AG09319 (cell line): ENCODE data around the gene CD3G.

Source experiments
- DNase-seq: peaks from one replicate; pipeline ENCODE4 v3.0.0-alpha.2; 2010; ENCODE audit warnings: low read depth; ENCODE audit errors: extremely low read depth
- CTCF ChIP-seq: IDR thresholded peaks from 2 replicates; pipeline ENCODE4 v1.5.1; 2011; ENCODE audit warnings: low read depth, mild to moderate bottlenecking, inconsistent platforms, low read length, moderate library complexity

CD3G gene

GRCh38 chr11:118328745-118329144, 15.4 kb upstream of the CD3G start:
- DNase-seq = no peak
- TF ChIP-seq CTCF = no peak

GRCh38 chr11:118334745-118335144, 9.4 kb upstream of the CD3G start:
- no peak for DNase-seq
- TF ChIP-seq CTCF = no peak

GRCh38 chr11:118338637-118339061, 5.5 kb upstream of the CD3G start:
- no peak for DNase-seq

DNA sequence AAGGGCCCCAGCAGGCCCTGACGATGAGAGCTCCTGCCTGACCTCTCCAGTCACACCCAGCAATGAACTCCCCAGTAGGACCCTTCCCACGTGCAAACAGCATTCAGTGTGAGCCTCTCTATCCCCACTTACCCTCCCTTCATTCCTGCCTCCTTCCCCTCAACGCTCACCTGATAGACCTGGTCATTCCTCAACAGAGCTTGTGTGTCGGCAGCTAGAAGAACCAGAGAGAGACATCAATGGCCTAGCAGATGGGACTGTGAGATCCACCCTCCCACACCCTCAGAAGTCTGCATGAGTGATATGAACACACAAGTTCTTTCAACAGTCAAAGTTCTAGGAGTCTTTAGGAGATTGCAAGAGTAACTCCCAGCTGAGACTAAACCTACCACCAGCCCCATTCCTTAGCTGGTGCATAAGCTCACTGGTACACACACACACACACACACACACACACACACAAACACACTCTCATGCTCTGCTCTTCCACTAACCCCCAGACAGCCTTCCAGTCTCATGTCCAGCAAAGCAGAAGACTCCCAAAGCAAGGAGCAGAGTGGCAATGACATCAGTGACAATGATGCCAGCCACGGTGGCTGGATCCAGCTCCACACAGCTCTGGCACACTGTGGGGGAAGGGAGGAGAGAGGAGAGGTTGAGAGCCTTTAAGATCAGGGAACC, 4.7 kb upstream of the CD3G start:
- no peak for DNase-seq
- TF ChIP-seq CTCF = no peak

More at GRCh38 chr11:118338637-118339061, 5.5 kb upstream of the CD3G start:
- TF ChIP-seq CTCF = no peak

DNA sequence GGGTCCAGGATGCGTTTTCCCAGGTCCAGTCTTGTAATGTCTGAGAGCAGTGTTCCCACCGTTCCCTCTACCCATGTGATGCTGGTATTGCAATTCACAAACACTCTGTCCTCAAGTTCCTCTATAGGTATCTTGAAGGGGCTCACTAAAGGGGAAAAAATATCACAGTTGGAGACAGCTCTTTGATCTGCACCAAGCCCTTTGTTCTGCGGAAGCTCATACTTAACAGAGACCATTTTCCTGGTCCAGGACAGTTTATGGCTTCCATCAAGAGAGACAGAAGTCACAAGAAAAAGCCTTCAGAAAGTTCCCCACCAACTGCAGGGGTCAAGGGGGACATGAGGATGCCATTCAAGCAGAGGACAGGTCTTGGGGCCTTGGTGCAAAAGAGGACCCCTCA, 3.7 kb upstream of the CD3G start:
- TF ChIP-seq CTCF = no peak
- DNase-seq = no peak

GRCh38 chr11:118341261-118341660, 2.9 kb upstream of the CD3G start:
- no peak for DNase-seq
- no peak for TF ChIP-seq CTCF

DNA sequence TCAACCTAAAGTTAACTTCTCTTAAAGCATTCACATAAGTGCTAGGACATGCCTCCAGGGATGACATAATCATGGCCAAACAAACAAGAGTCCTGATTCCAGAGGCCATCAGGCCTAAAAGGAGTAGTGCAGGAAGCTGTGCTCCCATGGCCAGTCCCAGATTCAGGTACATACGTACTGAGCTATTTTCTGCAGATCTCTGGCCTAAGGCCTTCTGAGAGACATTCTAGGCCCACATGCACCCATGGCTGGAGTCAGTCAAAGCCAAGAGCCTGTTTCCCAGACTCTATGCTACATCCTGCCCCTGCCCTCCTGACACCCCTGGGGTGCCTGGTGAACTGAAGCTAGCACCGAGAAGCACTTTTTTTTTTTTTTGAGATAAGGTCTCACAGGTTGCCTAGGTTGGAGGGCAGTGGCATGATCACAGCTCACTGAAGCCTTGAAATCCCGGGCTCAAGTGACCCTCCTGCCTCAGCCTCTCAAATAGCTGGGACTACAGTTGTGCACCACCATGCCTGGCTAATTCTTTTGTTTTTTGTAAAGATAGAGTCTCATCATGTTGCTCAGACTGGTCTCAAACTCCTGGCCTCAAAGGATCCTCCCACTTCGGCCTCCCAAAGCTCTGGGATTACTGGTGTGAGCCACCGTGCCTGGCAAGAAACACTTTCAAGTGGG, 2.2 kb upstream of the CD3G start:
- no peak for TF ChIP-seq CTCF
- DNase-seq = no peak
